ENCODE measurements around the gene MUC5B.

The MUC5B gene

DNA sequence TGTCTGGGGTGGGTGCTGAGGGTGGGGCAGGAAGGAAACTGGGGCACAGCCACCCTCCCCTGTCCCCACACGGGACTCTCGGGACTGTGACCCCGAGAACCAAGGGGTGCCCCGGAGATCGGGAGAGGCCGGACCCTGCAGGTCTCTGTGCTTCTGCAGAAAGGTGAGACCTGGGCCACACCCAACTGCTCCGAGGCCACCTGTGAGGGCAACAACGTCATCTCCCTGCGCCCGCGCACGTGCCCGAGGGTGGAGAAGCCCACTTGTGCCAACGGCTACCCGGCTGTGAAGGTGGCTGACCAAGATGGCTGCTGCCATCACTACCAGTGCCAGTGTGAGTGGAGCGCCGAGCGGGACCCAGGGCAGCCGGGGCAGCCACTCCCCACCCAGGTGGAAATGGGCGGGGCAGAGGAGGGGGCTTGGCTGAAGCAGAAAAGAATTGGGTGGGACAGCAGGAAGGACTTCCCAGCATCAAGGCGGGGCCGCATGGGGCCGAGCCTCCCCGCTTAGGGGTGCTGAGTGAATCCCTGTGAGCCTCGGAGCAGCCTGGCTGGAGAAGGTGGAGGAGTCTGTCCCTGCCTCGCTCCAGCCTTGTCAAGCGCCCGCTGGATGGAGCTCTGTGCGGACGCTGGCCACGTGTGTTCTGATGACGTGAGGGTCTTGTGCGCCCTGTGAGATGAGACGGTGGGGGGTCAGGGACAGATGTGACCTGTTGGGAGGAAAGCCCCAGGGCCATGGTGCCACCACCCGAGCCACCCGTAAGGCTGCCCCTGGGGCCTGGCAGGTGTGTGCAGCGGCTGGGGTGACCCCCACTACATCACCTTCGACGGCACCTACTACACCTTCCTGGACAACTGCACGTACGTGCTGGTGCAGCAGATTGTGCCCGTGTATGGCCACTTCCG lies 29.3 kb upstream of the MUC5B start:
- DNase-seq = no peak

- DNase-seq = no peak
These were observed 28.5 kb upstream of the MUC5B start for GRCh38 chr11:1194231-1194976.

DNA sequence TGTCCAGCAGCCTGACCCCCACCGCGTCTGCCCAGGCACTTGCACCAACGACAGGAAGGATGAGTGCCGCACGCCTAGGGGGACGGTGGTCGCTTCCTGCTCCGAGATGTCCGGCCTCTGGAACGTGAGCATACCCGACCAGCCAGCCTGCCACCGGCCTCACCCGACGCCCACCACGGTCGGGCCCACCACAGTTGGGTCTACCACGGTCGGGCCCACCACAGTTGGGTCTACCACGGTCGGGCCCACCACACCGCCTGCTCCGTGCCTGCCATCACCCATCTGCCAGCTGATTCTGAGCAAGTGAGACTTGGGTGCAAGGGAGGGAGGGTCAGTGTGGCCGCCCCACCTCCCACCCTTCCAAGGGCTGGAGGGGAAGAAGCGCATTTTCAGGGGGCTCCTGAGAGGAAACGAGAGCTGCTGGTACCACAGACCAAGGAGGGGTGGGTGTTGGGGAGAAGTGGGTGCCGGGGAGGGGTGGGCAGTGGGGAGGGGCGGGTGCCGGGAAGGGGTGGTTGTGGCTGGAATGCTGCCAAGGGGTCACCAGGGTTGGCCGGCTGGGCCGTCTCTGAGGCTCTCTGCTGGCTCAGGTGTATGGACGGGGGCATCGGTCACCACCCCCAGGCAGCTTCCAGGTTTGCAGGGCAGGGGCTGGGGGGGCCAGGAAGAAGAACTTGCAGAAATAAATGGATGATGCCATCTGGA lies 27.7 kb upstream of the MUC5B start:
- no peak for DNase-seq

DNA sequence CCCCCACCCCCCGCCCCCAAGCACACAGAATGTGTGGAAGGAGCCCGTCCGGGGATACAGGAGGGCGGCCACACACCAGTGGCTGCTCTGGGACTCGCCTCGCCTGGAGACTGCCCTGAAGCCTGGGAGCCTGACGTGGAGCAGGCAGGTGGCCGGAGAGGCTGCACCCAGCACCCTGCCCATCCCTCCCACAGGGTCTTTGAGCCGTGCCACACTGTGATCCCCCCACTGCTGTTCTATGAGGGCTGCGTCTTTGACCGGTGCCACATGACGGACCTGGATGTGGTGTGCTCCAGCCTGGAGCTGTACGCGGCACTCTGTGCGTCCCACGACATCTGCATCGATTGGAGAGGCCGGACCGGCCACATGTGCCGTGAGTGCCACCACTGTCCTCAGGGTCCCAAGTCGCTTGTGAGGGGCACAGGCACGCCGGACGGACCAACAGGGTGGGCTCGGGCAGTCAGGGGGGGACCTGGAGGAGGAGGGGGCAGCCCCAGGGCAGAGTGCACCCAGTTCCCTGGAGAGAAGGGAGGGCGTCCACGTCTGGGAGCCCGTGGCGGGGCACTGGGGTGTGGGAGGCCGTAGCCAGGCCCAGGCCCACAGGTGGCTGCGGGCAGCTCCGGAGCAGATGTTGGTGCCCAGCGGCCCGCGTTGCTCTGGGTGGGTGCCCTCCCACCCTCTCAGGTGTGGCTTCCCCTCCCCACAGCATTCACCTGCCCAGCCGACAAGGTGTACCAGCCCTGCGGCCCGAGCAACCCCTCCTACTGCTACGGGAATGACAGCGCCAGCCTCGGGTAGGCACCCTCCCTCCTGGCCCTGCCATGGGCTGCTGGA lies 27.0 kb upstream of the MUC5B start:
- DNase-seq = no peak

GRCh38 chr11:1196516-1197391 lies 26.1 kb upstream of the MUC5B start:
- no peak for DNase-seq

GRCh38 chr11:1197431-1197885 lies 25.4 kb upstream of the MUC5B start:
- DNase-seq = no peak

DNA sequence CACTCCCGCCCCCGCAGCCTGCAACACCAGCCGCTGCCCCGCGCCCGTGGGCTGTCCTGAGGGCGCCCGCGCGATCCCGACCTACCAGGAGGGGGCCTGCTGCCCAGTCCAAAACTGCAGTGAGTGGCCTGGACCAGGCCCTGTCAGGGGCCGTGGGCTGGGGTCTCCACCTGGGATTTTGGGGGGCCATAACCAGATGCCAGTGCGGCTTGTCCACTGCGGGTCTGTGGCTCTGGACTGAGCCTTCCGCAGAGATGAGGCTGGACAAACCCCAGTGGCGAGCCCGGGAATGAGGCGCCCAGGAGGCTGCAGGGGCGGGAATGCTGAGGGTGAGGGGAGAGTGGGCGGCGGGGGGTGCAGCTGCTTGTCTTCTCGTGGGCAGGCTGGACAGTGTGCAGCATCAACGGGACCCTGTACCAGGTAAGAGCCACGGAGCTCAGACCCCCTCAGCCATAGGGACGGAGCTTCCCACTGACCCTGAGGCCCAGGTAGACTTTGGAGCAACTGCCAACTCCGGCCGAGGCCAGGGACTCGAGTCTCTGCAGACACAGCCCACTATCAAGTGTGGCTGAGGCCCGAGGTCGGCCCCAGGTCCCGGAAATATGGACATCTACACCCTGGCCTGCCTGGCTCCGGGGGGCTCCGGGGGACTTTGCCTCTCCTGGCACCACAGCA lies 24.8 kb upstream of the MUC5B start:
- DNase-seq = no peak

DNA sequence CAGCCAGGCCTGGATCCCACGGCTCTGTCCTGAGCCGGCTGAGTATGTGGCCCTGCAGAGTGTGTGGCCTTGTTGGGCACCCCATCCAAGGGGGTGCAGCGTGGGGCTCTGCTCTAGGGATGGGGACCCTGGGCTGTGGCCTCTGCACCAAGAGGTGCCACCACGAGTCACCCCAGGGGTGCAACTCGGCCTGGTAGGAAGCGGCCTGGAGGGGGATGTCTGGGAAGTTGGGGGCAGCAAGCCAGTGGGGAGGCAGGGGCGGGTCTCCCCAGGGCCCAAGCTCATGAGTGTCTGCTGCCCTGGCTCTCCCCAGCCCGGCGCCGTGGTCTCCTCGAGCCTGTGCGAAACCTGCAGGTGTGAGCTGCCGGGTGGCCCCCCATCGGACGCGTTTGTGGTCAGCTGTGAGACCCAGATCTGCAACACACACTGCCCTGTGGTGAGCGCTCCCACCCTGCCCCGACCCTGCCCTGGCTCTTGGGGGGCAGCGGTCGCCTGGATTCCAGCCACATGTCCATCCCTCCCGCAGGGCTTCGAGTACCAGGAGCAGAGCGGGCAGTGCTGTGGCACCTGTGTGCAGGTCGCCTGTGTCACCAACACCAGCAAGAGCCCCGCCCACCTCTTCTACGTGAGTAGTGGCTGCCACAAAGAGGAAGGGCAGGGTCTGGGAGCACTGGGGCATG lies 24.2 kb upstream of the MUC5B start:
- DNase-seq = no peak

DNA sequence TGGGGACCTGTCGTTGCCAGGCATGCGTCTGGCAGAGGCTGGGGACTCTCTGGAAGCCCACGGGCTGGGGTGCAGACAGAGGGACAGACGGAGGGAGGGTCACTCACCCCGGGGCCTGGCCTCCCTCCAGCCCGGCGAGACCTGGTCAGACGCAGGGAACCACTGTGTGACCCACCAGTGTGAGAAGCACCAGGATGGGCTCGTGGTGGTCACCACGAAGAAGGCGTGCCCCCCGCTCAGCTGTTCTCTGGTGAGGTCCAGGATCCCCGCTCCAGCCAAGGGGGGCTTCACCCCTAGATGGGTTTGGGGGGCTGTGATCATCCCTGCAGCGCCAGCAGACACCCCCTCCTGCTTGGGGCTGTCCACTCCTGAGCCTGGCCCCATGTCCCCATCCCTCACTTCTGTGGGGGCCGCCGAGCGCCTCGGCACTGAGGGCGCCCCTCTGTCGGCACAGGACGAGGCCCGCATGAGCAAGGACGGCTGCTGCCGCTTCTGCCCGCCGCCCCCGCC lies 23.6 kb upstream of the MUC5B start:
- no peak for DNase-seq

DNA sequence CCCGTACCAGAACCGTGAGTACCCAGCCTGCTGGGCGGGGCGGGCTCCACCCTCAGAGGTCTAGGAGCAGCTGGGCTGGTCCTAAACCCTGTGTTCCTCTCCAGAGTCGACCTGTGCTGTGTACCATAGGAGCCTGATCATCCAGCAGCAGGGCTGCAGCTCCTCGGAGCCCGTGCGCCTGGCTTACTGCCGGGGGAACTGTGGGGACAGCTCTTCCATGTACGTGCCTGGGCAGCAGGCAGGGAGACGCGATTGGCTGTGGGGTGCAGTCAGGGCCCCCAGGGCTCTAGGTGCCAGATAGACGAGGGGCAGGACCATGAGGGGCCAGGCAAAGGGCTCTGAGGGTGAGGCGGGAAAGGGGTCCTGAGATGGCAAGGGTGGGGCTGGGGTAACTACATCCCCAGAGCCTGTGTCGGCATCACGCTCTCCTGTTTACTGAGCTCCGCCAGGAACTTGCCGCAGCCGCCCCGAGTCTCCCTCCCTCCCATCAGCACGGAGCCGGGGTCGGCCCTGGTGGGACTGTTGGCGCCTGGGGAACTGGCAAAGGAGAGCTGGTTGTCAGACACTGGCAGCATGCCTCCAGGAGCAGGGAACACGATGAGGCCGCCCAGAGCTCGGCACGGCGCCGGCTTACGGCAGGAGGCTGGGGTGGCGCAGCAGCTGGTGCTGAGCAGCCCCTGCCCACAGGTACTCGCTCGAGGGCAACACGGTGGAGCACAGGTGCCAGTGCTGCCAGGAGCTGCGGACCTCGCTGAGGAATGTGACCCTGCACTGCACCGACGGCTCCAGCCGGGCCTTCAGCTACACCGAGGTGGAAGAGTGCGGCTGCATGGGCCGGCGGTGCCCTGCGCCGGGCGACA lies 22.9 kb upstream of the MUC5B start:
- no peak for DNase-seq

DNA sequence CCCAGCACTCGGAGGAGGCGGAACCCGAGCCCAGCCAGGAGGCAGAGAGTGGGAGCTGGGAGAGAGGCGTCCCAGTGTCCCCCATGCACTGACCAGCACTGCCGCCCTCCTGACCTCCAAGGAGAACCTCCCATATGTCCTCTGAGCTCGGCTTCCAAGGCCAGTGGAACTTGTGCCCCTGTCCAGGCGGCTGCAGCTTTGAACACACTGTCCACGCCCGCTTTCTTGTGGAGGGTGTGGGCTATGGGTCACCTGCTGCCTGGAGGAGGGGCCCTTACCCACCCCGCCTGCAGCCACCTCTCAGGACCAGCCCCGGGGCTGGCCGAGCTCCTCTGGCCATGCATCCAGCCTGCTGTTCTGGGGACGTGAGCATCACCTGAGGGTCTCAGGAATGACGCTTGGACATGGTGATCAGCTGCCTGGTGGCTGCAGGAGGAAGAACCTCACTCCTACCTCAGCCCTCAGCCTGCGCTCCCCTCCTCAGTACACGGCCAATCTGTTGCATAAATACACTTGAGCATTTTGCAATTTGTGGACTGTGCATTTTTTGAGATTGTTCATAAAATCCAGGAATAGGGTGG lies 22.2 kb upstream of the MUC5B start:
- no peak for DNase-seq

GRCh38 chr11:1201395-1202153 lies 21.3 kb upstream of the MUC5B start:
- no peak for DNase-seq

DNA sequence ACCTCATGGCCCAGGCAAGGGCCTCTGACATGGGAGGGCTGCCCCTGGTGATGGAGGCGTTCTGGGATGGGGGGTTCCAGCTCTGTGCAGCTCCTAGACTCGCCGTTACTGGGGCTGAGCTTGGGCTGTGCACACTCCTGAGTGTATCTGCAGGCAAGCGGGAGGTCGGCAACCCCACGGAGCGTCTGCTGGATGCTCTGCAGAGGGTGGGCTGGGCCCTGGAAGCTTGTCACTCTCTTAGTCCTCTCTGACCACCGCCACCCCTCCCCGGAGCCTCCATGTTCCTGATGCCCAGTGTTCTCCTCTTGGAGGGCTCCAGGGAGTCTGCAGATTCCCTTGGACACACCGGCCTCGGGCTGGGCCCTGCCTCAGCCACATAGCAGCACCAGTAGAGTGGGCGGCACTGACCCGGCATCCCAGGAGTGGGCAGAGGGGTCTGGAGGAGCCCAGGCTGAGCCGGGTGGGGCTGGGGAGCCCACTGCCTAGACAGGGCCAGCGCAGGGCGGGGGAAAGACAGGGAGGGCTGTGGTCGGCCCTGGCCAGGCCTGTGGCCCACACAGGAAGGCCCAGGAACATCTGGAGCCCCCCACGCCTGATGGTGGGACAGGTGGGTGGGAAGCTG lies 20.6 kb upstream of the MUC5B start:
- peak; percentile 16 for DNase-seq

GRCh38 chr11:1202776-1203504 lies 19.9 kb upstream of the MUC5B start:
- DNase-seq = peak; percentile 35

DNA sequence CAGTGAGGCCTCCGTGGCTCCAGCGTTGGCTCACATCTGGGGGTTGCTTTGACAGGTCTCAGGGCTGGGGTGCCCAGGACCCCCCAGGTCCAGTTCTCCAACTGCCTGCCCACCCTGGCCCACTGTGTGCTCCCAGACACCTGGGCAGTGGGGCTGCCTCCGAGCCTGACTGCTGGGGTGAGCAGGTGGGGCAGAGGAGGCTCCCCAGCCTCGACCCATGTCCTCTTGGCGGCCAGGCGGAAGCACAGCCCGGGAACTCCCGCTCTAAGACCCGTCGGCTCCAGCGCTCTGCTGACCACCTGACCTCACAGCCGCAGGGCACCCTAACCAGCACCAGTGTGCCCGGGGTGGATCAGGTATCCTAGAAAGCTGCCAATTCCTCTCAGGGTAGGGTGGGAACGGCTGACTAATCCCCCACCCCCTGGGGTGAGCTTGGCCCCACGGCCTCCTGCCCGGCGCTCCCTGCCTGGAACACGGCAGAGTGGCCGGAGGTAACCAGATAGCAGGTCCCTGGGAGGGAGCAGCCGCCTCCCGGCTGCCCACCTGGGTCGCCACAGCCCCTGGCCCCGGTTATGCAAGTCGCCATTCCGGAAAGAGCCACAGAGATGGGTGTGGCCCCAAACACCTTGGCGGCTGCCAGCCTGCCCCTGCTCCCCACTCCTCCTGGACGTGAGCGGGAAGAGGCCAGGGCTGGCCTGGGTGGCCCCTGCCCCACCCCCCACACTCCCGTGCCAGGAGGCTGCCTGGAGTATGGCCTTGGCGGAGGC lies 19.2 kb upstream of the MUC5B start:
- DNase-seq = no peak
